Mucosa of descending colon (tissue), 3 donors: ENCODE data around the gene CAPN9. TPM values are rescaled to one million over a fixed set of nuclear protein-coding genes. Genes with fewer than 3 reads are reported as not detected.
"Not testable (repeated sequence)": the region's sequence is repeated elsewhere in the genome, so short reads cannot be mapped to it uniquely, and the experiment has no call there.

Experiments
- ATAC-seq: fragments of 200-7000 bp; cut with Tn5 transposase; one replicate; pipeline ENCODE4 v1.9.1; 2020; ENCODE audit warnings: mild to moderate bottlenecking, moderate library complexity
- DNase-seq, 3 donors: peaks; one replicate each; pipeline ENCODE4 v3.0.0-alpha.2; 2020
- H3K36me3 ChIP-seq: fragments of 200-600 bp; one replicate; pipeline ENCODE4 v1.8.0; 2021; ENCODE audit warnings: low read depth, mild to moderate bottlenecking
- H3K4me1 ChIP-seq: fragments of 200-600 bp; one replicate; pipeline ENCODE4 v1.8.0; 2021; ENCODE audit warnings: low read depth, mild to moderate bottlenecking
- H3K4me3 ChIP-seq: fragments of 200-600 bp; one replicate; pipeline ENCODE4 v1.8.0; 2021; ENCODE audit warnings: mild to moderate bottlenecking
- H3K9me3 ChIP-seq: fragments of 200-600 bp; one replicate; pipeline ENCODE4 v1.8.0; 2021; ENCODE audit warnings: mild to moderate bottlenecking
- CTCF ChIP-seq: fragments of 200-600 bp; IDR thresholded peaks from one replicate; pipeline ENCODE4 v1.8.0; 2022; ENCODE audit warnings: antibody characterized with exemption, mild to moderate bottlenecking
- intact Hi-C, 2 donors: fragments of 100-400 bp; cut with DNase I in 1 of 2; cut with micrococcal nuclease in 1 of 2; formaldehyde crosslinking; loops; one replicate each; pipeline versions ENCODE4 v1.11.0 to v1.11.1; 2022; cut with DNase I, micrococcal nuclease
- total RNA-seq, 3 donors: library from RNA; stranded (reverse); fragmentation: NEBNext Ultra II Directional in 2 of 3; extraction: Animal tissue kit (Norgen Biotek cat#: 25700) in 2 of 3; gene quantifications; one replicate each; pipeline versions ENCODE4 v1.2.1 to v1.2.4, GENCODE V29; 2021 to 2023
- donor health status: DM: no; HTN: no; CAD: no; lungs with moderate emphysema.
- donor health status: DM: no; HTN: no; CAD: no.
- donor health status: DM: no; HTN: yes; CAD: no.

CAPN9 gene
- total RNA-seq, 3 donors from 2014 or later: 11.4 to 30.8 (median 28.8) TPM

GRCh38 chr1:230766318-230766717 is 19.1 kb downstream of the CAPN9 start:
- H3K4me1 ChIP-seq: no peaks in the 10 kb centered on the region
- no peak overlapping the region for H3K4me3 ChIP-seq
- no peaks in the 10 kb centered on the region for H3K9me3 ChIP-seq
- intact Hi-C loops: no loop called here
- TF ChIP-seq CTCF: no peak
- ATAC-seq: no peak
- no peaks in the 10 kb centered on the region for H3K36me3 ChIP-seq
- DNase-seq: no peak

GRCh38 chr1:230767859-230768612 is 20.8 kb downstream of the CAPN9 start:
- DNase-seq, H3K36me3 ChIP-seq, H3K9me3 ChIP-seq, H3K4me3 ChIP-seq, ATAC-seq, intact Hi-C loops, H3K4me1 ChIP-seq: not testable (repeated sequence)

GRCh38 chr1:230768903-230769570 is 21.8 kb downstream of the CAPN9 start:
- intact Hi-C loops: no loop called here
- no peak for DNase-seq
- no peak for TF ChIP-seq CTCF
- Histone ChIP-seq H3K36me3 (no peaks in the 10 kb centered on the region), H3K9me3 (no peaks in the 10 kb centered on the region), H3K4me1 (no peaks in the 10 kb centered on the region), H3K4me3 (no peak overlapping the region)
- ATAC-seq: no peak

GRCh38 chr1:230770317-230770716 is 23.1 kb downstream of the CAPN9 start:
- no peak for ATAC-seq
- no peaks in the 10 kb centered on the region for H3K9me3 ChIP-seq
- no peak overlapping the region for H3K4me3 ChIP-seq
- no peak for DNase-seq
- TF ChIP-seq CTCF: no peak
- no peaks in the 10 kb centered on the region for H3K4me1 ChIP-seq
- H3K36me3 ChIP-seq: no peaks in the 10 kb centered on the region
- intact Hi-C loops: no loop called here

- intact Hi-C loops: no loop called here
- Histone ChIP-seq H3K4me1 (no peaks in the 10 kb centered on the region), H3K4me3 (no peak overlapping the region), H3K36me3 (no peaks in the 10 kb centered on the region), H3K9me3 (no peaks in the 10 kb centered on the region)
- TF ChIP-seq CTCF: no peak
- DNase-seq (no peak), ATAC-seq (no peak)
Observed at GRCh38 chr1:230771773-230772354, 24.7 kb downstream of the CAPN9 start.
